Breast epithelium (tissue), 4 donors: Measurements from ENCODE around the gene HFE. TPM values are rescaled to one million over a fixed set of nuclear protein-coding genes. Genes with fewer than 3 reads are reported as not detected.
"Not testable (repeated sequence)": the region's sequence is repeated elsewhere in the genome, so short reads cannot be mapped to it uniquely, and the experiment has no call there.

Source experiments
- DNase-seq, 2 donors: peaks; one replicate each; pipeline ENCODE4 v3.0.0-alpha.2; 2019; ENCODE audit warnings: low spot score in 2 of 2
- H3K27ac ChIP-seq, 2 donors: fragments of 200-600 bp; sonication (generic) in 1 of 2; one replicate each; pipeline ENCODE4 v1.5.1; 2016 to 2019; ENCODE audit warnings: mild to moderate bottlenecking in 1 of 2
- H3K27me3 ChIP-seq, 2 donors: fragments of 200-600 bp; sonication (generic) in 1 of 2; one replicate each; pipeline versions ENCODE4 v1.5.1 to v1.6.0; 2017 to 2019; ENCODE audit warnings: control low read depth in 1 of 2, mild to moderate bottlenecking in 1 of 2
- H3K36me3 ChIP-seq: fragments of 200-600 bp; one replicate; pipeline ENCODE4 v1.5.1; 2019
- H3K4me1 ChIP-seq, 2 donors: fragments of 200-600 bp; sonication (generic); one replicate each; pipeline ENCODE4 v1.5.1; 2016 to 2019; ENCODE audit warnings: control low read depth in 1 of 2
- H3K4me3 ChIP-seq, 3 donors: fragments of 200-600 bp; sonication (generic); 1 replicate in 2 of 3; 2 replicates in 1 of 3; pipeline ENCODE4 v1.5.1; 2016 to 2019; ENCODE audit warnings: mild to moderate bottlenecking in 3 of 3, moderate library complexity in 2 of 3
- H3K9me3 ChIP-seq, 2 donors: fragments of 200-600 bp; sonication (generic) in 1 of 2; one replicate each; pipeline ENCODE4 v1.5.1; 2016 to 2019; ENCODE audit warnings: control low read depth in 1 of 2
- POLR2A ChIP-seq: fragments of 450-650 bp; IDR thresholded peaks from one replicate; pipeline ENCODE4 v1.6.1; 2016; ENCODE audit warnings: antibody characterized with exemption, mild to moderate bottlenecking, moderate library complexity
- POLR2AphosphoS5 ChIP-seq, 3 donors: sonication (generic); formaldehyde crosslinking; IDR thresholded peaks; one replicate each; pipeline ENCODE4 v1.6.1; 2017; ENCODE audit warnings: antibody characterized with exemption in 3 of 3
- intact Hi-C: fragments of 100-400 bp; cut with DNase I; formaldehyde crosslinking; loops from one replicate; pipeline ENCODE4 v1.15.1; 2023; ENCODE audit warnings: low total_unique reads
- total RNA-seq, 3 donors: library from RNA; depleted of rRNA; stranded (reverse); fragments of >200 nt; gene quantifications; one replicate each; pipeline ENCODE4 v1.1.0, GENCODE V29; 2016
- TF ChIP-seq, protein P1 (sequence below), 3 donors: fragments of 450-650 bp; IDR thresholded peaks; one replicate each; pipeline ENCODE4 v1.5.1; 2016 to 2017; ENCODE audit warnings: antibody characterized with exemption in 3 of 3, mild to moderate bottlenecking in 3 of 3, moderate library complexity in 3 of 3

The HFE gene
- total RNA-seq, 3 donors from 2014 or later = 5.6 to 9.4 (median 8.6) TPM

DNA sequence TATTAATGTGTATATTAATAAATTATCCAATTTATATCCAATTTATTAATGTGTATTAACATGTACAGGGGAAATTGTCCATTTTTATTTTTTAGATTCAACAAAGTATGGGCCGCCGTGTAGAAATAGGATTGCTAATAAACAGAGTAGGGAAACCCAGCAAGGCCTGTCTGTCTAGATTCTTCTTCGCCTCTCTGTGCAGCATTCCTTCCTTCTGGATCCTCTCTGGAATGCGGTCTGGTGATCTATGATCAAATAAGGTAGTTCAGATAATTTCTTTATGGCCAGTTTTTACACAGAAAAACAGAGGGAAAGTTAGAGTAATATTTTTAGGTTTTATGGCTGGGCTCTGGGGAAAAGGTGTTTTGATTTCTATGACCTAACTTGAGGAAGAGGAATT is 19.9 kb upstream of the HFE start:
- no peak for DNase-seq
- TF ChIP-seq POLR2AphosphoS5 (IDR thresholded peaks at IDR 0.05) (no peak), POLR2A (no peak)
- TF ChIP-seq, protein P1, sequence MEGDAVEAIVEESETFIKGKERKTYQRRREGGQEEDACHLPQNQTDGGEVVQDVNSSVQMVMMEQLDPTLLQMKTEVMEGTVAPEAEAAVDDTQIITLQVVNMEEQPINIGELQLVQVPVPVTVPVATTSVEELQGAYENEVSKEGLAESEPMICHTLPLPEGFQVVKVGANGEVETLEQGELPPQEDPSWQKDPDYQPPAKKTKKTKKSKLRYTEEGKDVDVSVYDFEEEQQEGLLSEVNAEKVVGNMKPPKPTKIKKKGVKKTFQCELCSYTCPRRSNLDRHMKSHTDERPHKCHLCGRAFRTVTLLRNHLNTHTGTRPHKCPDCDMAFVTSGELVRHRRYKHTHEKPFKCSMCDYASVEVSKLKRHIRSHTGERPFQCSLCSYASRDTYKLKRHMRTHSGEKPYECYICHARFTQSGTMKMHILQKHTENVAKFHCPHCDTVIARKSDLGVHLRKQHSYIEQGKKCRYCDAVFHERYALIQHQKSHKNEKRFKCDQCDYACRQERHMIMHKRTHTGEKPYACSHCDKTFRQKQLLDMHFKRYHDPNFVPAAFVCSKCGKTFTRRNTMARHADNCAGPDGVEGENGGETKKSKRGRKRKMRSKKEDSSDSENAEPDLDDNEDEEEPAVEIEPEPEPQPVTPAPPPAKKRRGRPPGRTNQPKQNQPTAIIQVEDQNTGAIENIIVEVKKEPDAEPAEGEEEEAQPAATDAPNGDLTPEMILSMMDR (IDR thresholded peaks at IDR 0.05) = no peak
- Histone ChIP-seq H3K9me3 (no peaks in the 10 kb centered on the region), H3K27me3 (no peaks in the 10 kb centered on the region), H3K27ac (no peak overlapping the region), H3K4me1 (no peaks in the 10 kb centered on the region), H3K4me3 (no peak overlapping the region), H3K36me3 (no peaks in the 10 kb centered on the region)
- intact Hi-C loops = no loop called here

DNA sequence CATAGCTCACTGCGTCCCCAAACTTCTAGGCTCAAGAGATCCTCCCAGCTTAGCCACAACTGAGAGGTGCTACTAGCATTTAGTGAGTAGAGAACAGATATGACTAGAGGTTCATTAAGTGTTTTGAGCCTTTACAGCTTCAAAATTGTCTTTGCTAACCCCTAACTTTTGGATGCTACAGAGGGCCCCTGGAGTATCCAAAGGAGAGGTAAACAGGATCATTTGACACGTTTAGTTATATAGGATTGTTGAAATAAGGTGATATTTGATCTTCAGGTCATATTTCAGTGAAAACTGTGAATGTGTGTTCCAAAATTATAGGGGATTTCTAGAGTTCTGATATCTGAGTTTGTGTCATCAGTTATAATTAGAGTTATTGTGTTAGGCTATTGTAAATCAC is 19.2 kb upstream of the HFE start:
- no peak overlapping the region for H3K4me3 ChIP-seq
- no peaks in the 10 kb centered on the region for H3K9me3 ChIP-seq
- no peak overlapping the region for H3K27ac ChIP-seq
- H3K27me3 ChIP-seq = no peaks in the 10 kb centered on the region
- H3K4me1 ChIP-seq = no peaks in the 10 kb centered on the region
- DNase-seq = no peak
- intact Hi-C loops = no loop called here
- TF ChIP-seq, protein P1 (IDR thresholded peaks at IDR 0.05) = no peak
- TF ChIP-seq POLR2A (no peak), POLR2AphosphoS5 (IDR thresholded peaks at IDR 0.05) (no peak)
- no peaks in the 10 kb centered on the region for H3K36me3 ChIP-seq

DNA sequence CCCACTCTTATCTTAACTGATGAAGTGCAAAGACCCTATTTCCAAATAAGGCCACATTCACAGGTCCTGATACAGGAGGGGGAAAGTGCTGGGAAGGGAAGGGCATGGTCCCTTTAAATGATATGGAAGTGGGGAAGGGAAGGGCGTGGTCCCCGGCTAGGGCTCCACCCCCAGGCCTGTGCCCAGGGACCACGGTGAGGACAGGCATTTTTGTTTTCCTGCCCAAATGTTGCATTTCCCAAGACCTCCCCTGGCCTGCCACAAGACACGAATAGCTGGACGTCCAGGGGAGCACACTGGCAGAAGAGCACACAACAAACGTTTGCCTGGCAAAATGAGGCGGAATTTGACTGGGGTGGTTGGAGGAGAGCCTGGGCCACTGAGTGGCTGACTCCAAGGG is 16.1 kb upstream of the HFE start:
- no peaks in the 10 kb centered on the region for H3K36me3 ChIP-seq
- no peak overlapping the region for H3K4me3 ChIP-seq
- no peaks in the 10 kb centered on the region for H3K9me3 ChIP-seq
- H3K4me1 ChIP-seq = no peaks in the 10 kb centered on the region
- H3K27ac ChIP-seq = no peak overlapping the region
- intact Hi-C loops = no loop called here
- DNase-seq = no peak
- TF ChIP-seq POLR2AphosphoS5 (IDR thresholded peaks at IDR 0.05) = no peak
- TF ChIP-seq, protein P1 (IDR thresholded peaks at IDR 0.05) = no peak
- no peak for TF ChIP-seq POLR2A
- no peaks in the 10 kb centered on the region for H3K27me3 ChIP-seq

DNA sequence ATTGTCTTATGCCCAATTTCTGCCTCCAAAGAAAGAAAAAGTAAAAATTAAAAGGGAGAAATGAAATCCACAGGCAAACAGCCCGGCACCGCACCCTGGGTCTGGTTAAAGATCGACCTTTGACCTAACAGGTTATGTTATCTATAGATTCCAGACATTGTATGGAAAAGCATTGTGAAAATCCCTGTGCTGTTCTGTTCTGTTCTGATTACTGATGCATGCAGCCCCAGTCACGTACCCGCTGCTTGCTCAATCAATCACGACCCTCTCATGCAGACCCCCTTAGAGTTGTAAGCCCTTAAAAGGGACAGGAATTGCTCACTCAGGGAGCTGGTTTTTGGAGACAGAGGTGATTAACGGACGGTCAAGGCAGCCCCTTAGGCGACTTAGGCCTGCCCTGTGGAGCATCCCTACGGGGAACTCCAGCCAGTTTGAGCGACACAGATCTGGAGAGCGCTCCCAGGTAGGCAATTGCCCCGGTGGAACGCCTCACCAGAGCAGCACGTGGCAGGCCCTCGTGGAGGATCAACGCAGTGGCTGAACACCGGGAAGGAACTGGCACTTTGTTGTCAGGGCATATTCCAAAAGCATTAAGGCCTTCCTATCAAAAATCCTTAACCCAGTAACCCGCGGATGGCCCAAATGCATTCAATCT is 12.0 kb upstream of the HFE start:
- intact Hi-C loops = no loop called here
- H3K4me1 ChIP-seq = no peaks in the 10 kb centered on the region
- H3K4me3 ChIP-seq = no peak overlapping the region
- H3K9me3 ChIP-seq = no peaks in the 10 kb centered on the region
- no peak overlapping the region for H3K27ac ChIP-seq
- DNase-seq = no peak
- no peaks in the 10 kb centered on the region for H3K36me3 ChIP-seq
- no peak for TF ChIP-seq POLR2AphosphoS5 (IDR thresholded peaks at IDR 0.05)
- TF ChIP-seq, protein P1 (IDR thresholded peaks at IDR 0.05) = no peak
- TF ChIP-seq POLR2A = no peak
- H3K27me3 ChIP-seq = no peaks in the 10 kb centered on the region

DNA sequence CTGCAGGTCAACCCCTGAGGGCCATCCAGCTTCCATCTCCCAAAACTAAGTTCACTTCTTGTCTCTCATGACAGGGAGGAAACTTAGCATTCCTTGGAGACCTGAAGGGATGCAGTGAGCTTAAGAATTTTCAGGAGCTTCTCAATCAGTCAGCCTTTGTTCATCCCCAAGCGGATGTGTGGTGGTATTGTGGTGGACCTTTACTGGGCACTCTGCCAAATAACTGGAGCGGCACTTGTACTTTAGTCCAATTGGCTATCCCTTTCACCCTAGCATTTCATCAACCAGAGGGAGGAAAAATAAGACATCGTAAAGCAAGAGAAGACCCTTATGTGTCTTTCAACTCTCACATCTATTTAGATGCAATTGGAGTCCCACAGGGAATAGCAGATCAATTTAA is 9.2 kb upstream of the HFE start:
- H3K27me3 ChIP-seq, DNase-seq, H3K4me3 ChIP-seq, H3K9me3 ChIP-seq, H3K36me3 ChIP-seq, H3K4me1 ChIP-seq, H3K27ac ChIP-seq, intact Hi-C loops: not testable (repeated sequence)

DNA sequence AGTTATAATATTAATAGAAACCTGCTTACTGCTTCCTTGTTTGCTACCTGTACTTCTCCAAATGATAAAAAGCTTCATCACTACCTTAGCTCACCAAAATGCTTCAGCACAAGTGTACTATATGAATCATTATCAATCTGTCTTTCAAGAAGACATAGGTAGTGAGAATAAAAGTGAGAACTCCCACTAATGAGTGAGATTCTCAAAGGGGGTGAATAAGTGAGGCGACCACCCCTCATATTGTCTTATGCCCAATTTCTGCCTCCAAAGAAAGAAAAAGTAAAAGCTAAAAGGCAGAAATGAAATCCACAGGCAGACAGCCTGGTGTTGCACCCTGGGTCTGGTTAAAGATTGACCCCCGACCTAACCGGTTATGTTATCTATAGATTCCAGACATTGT is 6.1 kb upstream of the HFE start:
- H3K27ac ChIP-seq, H3K27me3 ChIP-seq, H3K4me1 ChIP-seq, H3K36me3 ChIP-seq, H3K4me3 ChIP-seq, H3K9me3 ChIP-seq, DNase-seq: not testable (repeated sequence)
- intact Hi-C loops = loop anchor here (5.0 kb wide), 1 partner anchor 1291 kb away; no protein-coding TSS in a partner anchor
